HepG2 (cell line): ENCODE data around the gene DTYMK. TPM values are rescaled to one million over a fixed set of nuclear protein-coding genes. Genes with fewer than 3 reads are reported as not detected.

Experiments
- EP300 ChIP-seq, 3 experiments: sonication (generic) in 1 of 3; formaldehyde crosslinking in 1 of 3; IDR thresholded peaks; 2 replicates each; pipeline versions ENCODE4 v1.5.1 to v1.6.1; 2011 to 2020; ENCODE audit warnings: low read depth in 2 of 3, low read length in 2 of 3, borderline replicate concordance in 1 of 3, improper control_type of control experiment in 1 of 3, mild to moderate bottlenecking in 1 of 3, missing genetic modification reagents in 1 of 3, moderate library complexity in 1 of 3
- IKZF5 ChIP-seq: IDR thresholded peaks from 2 replicates; pipeline ENCODE4 v1.6.1; 2018; ENCODE audit warnings: missing genetic modification reagents, mild to moderate bottlenecking, missing compliant biosample characterization
- KDM5B ChIP-seq: sonication (generic); formaldehyde crosslinking; IDR thresholded peaks from 2 replicates; pipeline ENCODE4 v1.4.0; 2020; ENCODE audit warnings: missing genetic modification reagents, mild to moderate bottlenecking, borderline replicate concordance
- MTA1 ChIP-seq: sonication (generic); formaldehyde crosslinking; IDR thresholded peaks from 2 replicates; pipeline ENCODE4 v1.4.0; 2020; ENCODE audit warnings: missing genetic modification reagents, mild to moderate bottlenecking, borderline replicate concordance
- PHF8 ChIP-seq: sonication (generic); formaldehyde crosslinking; IDR thresholded peaks from 2 replicates; pipeline ENCODE4 v1.5.0; 2020; ENCODE audit warnings: missing genetic modification reagents
- ZNF33B ChIP-seq: sonication (generic); formaldehyde crosslinking; IDR thresholded peaks from 2 replicates; pipeline ENCODE4 v1.5.1; 2020; ENCODE audit warnings: mild to moderate bottlenecking, missing genetic modification reagents
- ZNF484 ChIP-seq: sonication (generic); formaldehyde crosslinking; IDR thresholded peaks from 2 replicates; pipeline ENCODE4 v1.5.1; 2020; ENCODE audit warnings: mild to moderate bottlenecking, low read depth, missing genetic modification reagents, borderline replicate concordance
- ZNF614 ChIP-seq: IDR thresholded peaks from 2 replicates; pipeline ENCODE4 v1.6.1; 2018; ENCODE audit warnings: missing biosample characterization, missing genetic modification reagents, inconsistent platforms, borderline replicate concordance
- ZSCAN31 ChIP-seq: sonication (generic); formaldehyde crosslinking; IDR thresholded peaks from 2 replicates; pipeline ENCODE4 v1.5.0; 2020; ENCODE audit warnings: low read depth, mild to moderate bottlenecking, missing genetic modification reagents
- polyA plus RNA-seq, 8 experiments: library from polyadenylated mRNA; depleted of rRNA in 3 of 8; stranded (reverse) in 7 of 8; unstranded in 1 of 8; fragments of >200 nt; fragmentation: Illumina TruSeq in 4 of 8; extraction: Trizol in 4 of 8; gene quantifications; 2 replicates each; pipeline versions ENCODE4 v1.2.1 to v1.2.3, GENCODE V29; 2011 to 2016; ENCODE audit warnings: low read depth in 4 of 8, missing spikeins in 1 of 8, mixed read lengths in 1 of 8; ENCODE audit not compliant: insufficient read depth in 1 of 8
- total RNA-seq, 5 experiments: library from RNA; depleted of rRNA; stranded (reverse); fragments of >200 nt; fragmentation: Illumina TruSeq; extraction: Trizol; gene quantifications; 2 replicates each; pipeline ENCODE4 v1.2.3, GENCODE V29; 2016; ENCODE audit warnings: low read depth in 1 of 5
- TF ChIP-seq, protein P1 (sequence below): sonication (generic); formaldehyde crosslinking; conservative IDR thresholded peaks from 2 replicates; pipeline ENCODE4 v1.8.1; 2023; ENCODE audit warnings: missing genetic modification reagents
- TF ChIP-seq, protein P2 (sequence below): sonication (generic); formaldehyde crosslinking; IDR thresholded peaks from 2 replicates; pipeline ENCODE4 v1.5.0; 2020; ENCODE audit warnings: mild to moderate bottlenecking, missing genetic modification reagents, borderline replicate concordance
- TF ChIP-seq, protein P3 (sequence below): sonication (generic); formaldehyde crosslinking; IDR thresholded peaks from 2 replicates; pipeline ENCODE4 v1.8.0; 2022; ENCODE audit warnings: low read depth, missing genetic modification reagents
- TF ChIP-seq, protein P4 (sequence below): fragments of 450-650 bp; IDR thresholded peaks from 2 replicates; pipeline ENCODE4 v1.6.1; 2017; ENCODE audit warnings: mild to moderate bottlenecking

DTYMK gene
- total and polyA plus RNA-seq, 2 of the 13 experiments (the other 11 are each of a cell fraction or from before 2014, with no cell fraction given): 57.5 to 134 TPM

GRCh38 chr2:241645056-241645914 lies 41.3 kb downstream of the DTYMK start (continued):
- TF ChIP-seq KDM5B (CRISPR knock-in tag) (peak; percentile 73; the same call in 1 of the 2 replicates), ZSCAN31 (CRISPR knock-in tag) (peak; percentile 9; the same call in 1 of the 2 replicates), ZNF33B (CRISPR knock-in tag) (0 out of 2 replicates have a peak, but pooled peaks have one; percentile 62), MTA1 (CRISPR knock-in tag) (peak; percentile 99), IKZF5 (CRISPR knock-in tag) (peak; percentile 82), PHF8 (CRISPR knock-in tag) (peak; percentile 43), ZNF484 (CRISPR knock-in tag) (0 out of 2 replicates have a peak, but pooled peaks have one; percentile 24), ZNF614 (CRISPR knock-in tag) (no peak), EP300 (IDR thresholded peaks at IDR 0.05; ENCODE audit: low read depth in 2 of 2, low read length in 2 of 2) (peak in 1 of 2 experiments; percentile 53; a peak in 2 of 4 replicates), EP300 (CRISPR knock-in tag; IDR thresholded peaks at IDR 0.05; ENCODE audit: borderline replicate concordance) (peak; percentile 11; the same call in 1 of the 2 replicates)
- TF ChIP-seq, protein P1, sequence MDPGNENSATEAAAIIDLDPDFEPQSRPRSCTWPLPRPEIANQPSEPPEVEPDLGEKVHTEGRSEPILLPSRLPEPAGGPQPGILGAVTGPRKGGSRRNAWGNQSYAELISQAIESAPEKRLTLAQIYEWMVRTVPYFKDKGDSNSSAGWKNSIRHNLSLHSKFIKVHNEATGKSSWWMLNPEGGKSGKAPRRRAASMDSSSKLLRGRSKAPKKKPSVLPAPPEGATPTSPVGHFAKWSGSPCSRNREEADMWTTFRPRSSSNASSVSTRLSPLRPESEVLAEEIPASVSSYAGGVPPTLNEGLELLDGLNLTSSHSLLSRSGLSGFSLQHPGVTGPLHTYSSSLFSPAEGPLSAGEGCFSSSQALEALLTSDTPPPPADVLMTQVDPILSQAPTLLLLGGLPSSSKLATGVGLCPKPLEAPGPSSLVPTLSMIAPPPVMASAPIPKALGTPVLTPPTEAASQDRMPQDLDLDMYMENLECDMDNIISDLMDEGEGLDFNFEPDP (CRISPR knock-in tag): no peak
- TF ChIP-seq, protein P2, sequence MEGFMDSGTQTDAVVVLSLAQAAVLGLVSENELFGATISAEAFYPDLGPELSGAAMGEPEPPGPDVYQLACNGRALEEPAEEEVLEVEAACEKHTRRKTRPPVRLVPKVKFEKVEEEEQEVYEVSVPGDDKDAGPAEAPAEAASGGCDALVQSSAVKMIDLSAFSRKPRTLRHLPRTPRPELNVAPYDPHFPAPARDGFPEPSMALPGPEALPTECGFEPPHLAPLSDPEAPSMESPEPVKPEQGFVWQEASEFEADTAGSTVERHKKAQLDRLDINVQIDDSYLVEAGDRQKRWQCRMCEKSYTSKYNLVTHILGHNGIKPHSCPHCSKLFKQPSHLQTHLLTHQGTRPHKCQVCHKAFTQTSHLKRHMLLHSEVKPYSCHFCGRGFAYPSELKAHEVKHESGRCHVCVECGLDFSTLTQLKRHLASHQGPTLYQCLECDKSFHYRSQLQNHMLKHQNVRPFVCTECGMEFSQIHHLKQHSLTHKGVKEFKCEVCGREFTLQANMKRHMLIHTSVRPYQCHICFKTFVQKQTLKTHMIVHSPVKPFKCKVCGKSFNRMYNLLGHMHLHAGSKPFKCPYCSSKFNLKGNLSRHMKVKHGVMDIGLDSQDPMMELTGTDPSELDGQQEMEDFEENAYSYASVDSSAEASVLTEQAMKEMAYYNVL: peak; percentile 85; the same call in 1 of the 2 replicates
- TF ChIP-seq, protein P3, sequence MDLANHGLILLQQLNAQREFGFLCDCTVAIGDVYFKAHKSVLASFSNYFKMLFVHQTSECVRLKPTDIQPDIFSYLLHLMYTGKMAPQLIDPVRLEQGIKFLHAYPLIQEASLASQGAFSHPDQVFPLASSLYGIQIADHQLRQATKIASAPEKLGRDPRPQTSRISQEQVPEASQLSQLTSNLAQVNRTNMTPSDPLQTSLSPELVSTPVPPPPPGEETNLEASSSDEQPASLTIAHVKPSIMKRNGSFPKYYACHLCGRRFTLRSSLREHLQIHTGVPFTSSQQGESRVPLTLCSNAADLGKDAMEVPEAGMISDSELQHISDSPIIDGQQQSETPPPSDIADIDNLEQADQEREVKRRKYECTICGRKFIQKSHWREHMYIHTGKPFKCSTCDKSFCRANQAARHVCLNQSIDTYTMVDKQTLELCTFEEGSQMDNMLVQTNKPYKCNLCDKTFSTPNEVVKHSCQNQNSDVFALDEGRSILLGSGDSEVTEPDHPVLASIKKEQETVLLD (CRISPR knock-in tag): 0 out of 2 replicates have a peak, but pooled peaks have one; percentile 46
- TF ChIP-seq, protein P4, sequence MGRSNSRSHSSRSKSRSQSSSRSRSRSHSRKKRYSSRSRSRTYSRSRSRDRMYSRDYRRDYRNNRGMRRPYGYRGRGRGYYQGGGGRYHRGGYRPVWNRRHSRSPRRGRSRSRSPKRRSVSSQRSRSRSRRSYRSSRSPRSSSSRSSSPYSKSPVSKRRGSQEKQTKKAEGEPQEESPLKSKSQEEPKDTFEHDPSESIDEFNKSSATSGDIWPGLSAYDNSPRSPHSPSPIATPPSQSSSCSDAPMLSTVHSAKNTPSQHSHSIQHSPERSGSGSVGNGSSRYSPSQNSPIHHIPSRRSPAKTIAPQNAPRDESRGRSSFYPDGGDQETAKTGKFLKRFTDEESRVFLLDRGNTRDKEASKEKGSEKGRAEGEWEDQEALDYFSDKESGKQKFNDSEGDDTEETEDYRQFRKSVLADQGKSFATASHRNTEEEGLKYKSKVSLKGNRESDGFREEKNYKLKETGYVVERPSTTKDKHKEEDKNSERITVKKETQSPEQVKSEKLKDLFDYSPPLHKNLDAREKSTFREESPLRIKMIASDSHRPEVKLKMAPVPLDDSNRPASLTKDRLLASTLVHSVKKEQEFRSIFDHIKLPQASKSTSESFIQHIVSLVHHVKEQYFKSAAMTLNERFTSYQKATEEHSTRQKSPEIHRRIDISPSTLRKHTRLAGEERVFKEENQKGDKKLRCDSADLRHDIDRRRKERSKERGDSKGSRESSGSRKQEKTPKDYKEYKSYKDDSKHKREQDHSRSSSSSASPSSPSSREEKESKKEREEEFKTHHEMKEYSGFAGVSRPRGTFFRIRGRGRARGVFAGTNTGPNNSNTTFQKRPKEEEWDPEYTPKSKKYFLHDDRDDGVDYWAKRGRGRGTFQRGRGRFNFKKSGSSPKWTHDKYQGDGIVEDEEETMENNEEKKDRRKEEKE: no peak
